Type B pancreatic cell (in vitro differentiated cells): ENCODE data around the gene FCN2. TPM values are rescaled to one million over a fixed set of nuclear protein-coding genes. Genes with fewer than 3 reads are reported as not detected.

Experiments used
- DNase-seq: peaks from one replicate; pipeline ENCODE4 v3.0.0; 2021; ENCODE audit warnings: mixed read lengths; ENCODE audit not compliant: unreplicated experiment; ENCODE audit errors: extremely low spot score
- H3K27ac Mint-ChIP-seq: 2 replicates; pipeline ENCODE4 v1.8.0; 2021; ENCODE audit warnings: mild to moderate bottlenecking, mixed read lengths
- H3K27me3 Mint-ChIP-seq: 2 replicates; pipeline ENCODE4 v1.8.0; 2021; ENCODE audit warnings: mixed read lengths
- H3K36me3 Mint-ChIP-seq: 2 replicates; pipeline ENCODE4 v1.8.0; 2021; ENCODE audit warnings: mixed read lengths
- H3K4me1 Mint-ChIP-seq: one replicate; pipeline ENCODE4 v1.8.0; 2021; ENCODE audit warnings: mixed read lengths; ENCODE audit not compliant: unreplicated experiment
- H3K4me3 Mint-ChIP-seq: 2 replicates; pipeline ENCODE4 v1.8.0; 2021; ENCODE audit warnings: mild to moderate bottlenecking, mixed read lengths
- H3K9me3 Mint-ChIP-seq: 2 replicates; pipeline ENCODE4 v1.8.0; 2021; ENCODE audit warnings: mixed read lengths
- CTCF ChIP-seq: fragments of 200-600 bp; sonication (generic); conservative IDR thresholded peaks from 2 replicates; pipeline ENCODE4 v1.5.0; 2021; ENCODE audit warnings: antibody characterized with exemption, mild to moderate bottlenecking
- total RNA-seq: library from RNA; stranded (reverse); gene quantifications from 2 replicates; pipeline ENCODE4 v1.2.1, GENCODE V29; 2021; ENCODE audit warnings: low replicate concordance

FCN2 gene
- total RNA-seq, 1 donor from 2014 or later, result not detected

GRCh38 chr9:134872482-134873231 lies 8.0 kb upstream of the FCN2 start:
- peak; percentile 42 for DNase-seq
- Mint-ChIP-seq H3K9me3 (no peaks in the 10 kb centered on the region), H3K27me3 (peaks cover 10% of the 10 kb centered on the region), H3K4me3 (no peak overlapping the region), H3K36me3 (no peaks in the 10 kb centered on the region), H3K27ac (no peak overlapping the region), H3K4me1 (no peaks in the 10 kb centered on the region)
- no peak for TF ChIP-seq CTCF

GRCh38 chr9:134875371-134875770 lies 5.2 kb upstream of the FCN2 start:
- TF ChIP-seq CTCF, result no peak
- peak; percentile 31 for DNase-seq

GRCh38 chr9:134877541-134877940 lies 3.1 kb upstream of the FCN2 start:
- peak; percentile 39 for DNase-seq
- Mint-ChIP-seq H3K27ac (no peak overlapping the region), H3K4me1 (no peaks in the 10 kb centered on the region), H3K4me3 (no peak overlapping the region), H3K9me3 (no peaks in the 10 kb centered on the region), H3K36me3 (no peaks in the 10 kb centered on the region), H3K27me3 (peaks cover 10% of the 10 kb centered on the region)
- no peak for TF ChIP-seq CTCF

More at GRCh38 chr9:134875371-134875770, 5.2 kb upstream of the FCN2 start:
- H3K4me3 Mint-ChIP-seq, result no peak overlapping the region
- H3K27ac Mint-ChIP-seq, result no peak overlapping the region
- no peaks in the 10 kb centered on the region for H3K4me1 Mint-ChIP-seq
- H3K36me3 Mint-ChIP-seq, result no peaks in the 10 kb centered on the region
- peaks cover 13% of the 10 kb centered on the region for H3K27me3 Mint-ChIP-seq
- H3K9me3 Mint-ChIP-seq, result no peaks in the 10 kb centered on the region

- Mint-ChIP-seq H3K9me3 (no peaks in the 10 kb centered on the region), H3K4me3 (no peak overlapping the region), H3K36me3 (no peaks in the 10 kb centered on the region), H3K27me3 (peaks cover 10% of the 10 kb centered on the region), H3K4me1 (no peaks in the 10 kb centered on the region), H3K27ac (no peak overlapping the region)
- DNase-seq, result no peak
- no peak for TF ChIP-seq CTCF
These were observed 736 bp upstream of the FCN2 start for GRCh38 chr9:134879664-134880483.

- TF ChIP-seq CTCF, result no peak
- no peak overlapping the region for H3K4me3 Mint-ChIP-seq
These were observed 682 bp downstream of the FCN2 start for GRCh38 chr9:134881313-134881670.

More at GRCh38 chr9:134881313-134881670, 682 bp downstream of the FCN2 start:
- H3K27me3 Mint-ChIP-seq, result peaks cover 11% of the 10 kb centered on the region
- H3K4me1 Mint-ChIP-seq, result no peaks in the 10 kb centered on the region
- H3K36me3 Mint-ChIP-seq, result no peaks in the 10 kb centered on the region
- H3K9me3 Mint-ChIP-seq, result no peaks in the 10 kb centered on the region
- DNase-seq, result no peak
- no peak overlapping the region for H3K27ac Mint-ChIP-seq
